CD4-positive, alpha-beta T cell (primary cell): Measurements from ENCODE around the gene LRRK1. TPM values are rescaled to one million over a fixed set of nuclear protein-coding genes. Genes with fewer than 3 reads are reported as not detected.

Experiments
- ATAC-seq: fragments of 200-7000 bp; cut with Tn5 transposase; one replicate; pipeline ENCODE4 v1.10.0; 2022; ENCODE audit warnings: mild to moderate bottlenecking; ENCODE audit not compliant: poor library complexity
- CTCF ChIA-PET: fragments of 350-600 bp; sonication (Branson Sonifier 250); formaldehyde crosslinking; loops from one replicate; lab custom pipeline; 2021; ENCODE audit warnings: antibody characterized with exemption, inconsistent platforms; lab: Charles Lee
- POLR2A ChIA-PET: fragments of 350-600 bp; sonication (Branson Sonifier 250); formaldehyde crosslinking; loops from one replicate; lab custom pipeline; 2021; ENCODE audit warnings: antibody characterized with exemption, inconsistent platforms; lab: Charles Lee
- DNase-seq, 14 experiments: peaks; one replicate each; pipeline ENCODE4 v3.0.0-alpha.2; 2013 to 2020; ENCODE audit warnings: mixed read lengths in 2 of 14
- H3K27ac ChIP-seq, 2 donors: one replicate each; pipeline versions ENCODE4 v1.5.1 to v1.7.0; 2013; ENCODE audit warnings: low read length in 2 of 2, low read depth in 1 of 2, mild to moderate bottlenecking in 1 of 2
- H3K27me3 ChIP-seq, 2 experiments: 1 replicate in 1 of 2; 2 replicates in 1 of 2; pipeline versions ENCODE4 v1.6.1 to v1.7.0; 2013; ENCODE audit warnings: low read length in 2 of 2, control low read depth in 1 of 2, mild to moderate bottlenecking in 1 of 2, moderate library complexity in 1 of 2; ENCODE audit not compliant: insufficient read depth in 2 of 2, control insufficient read depth in 1 of 2
- H3K36me3 ChIP-seq: one replicate; pipeline ENCODE4 v1.6.1; 2013; ENCODE audit warnings: low read length, control low read depth; ENCODE audit not compliant: insufficient read depth
- H3K4me1 ChIP-seq: one replicate; pipeline ENCODE4 v1.6.1; 2013; ENCODE audit warnings: low read length, control low read depth; ENCODE audit not compliant: insufficient read depth
- H3K4me3 ChIP-seq: one replicate; pipeline ENCODE4 v1.5.1; 2013; ENCODE audit warnings: mild to moderate bottlenecking, low read length, moderate library complexity
- H3K9me3 ChIP-seq, 2 experiments: 1 replicate in 1 of 2; 2 replicates in 1 of 2; pipeline versions ENCODE4 v1.6.1 to v1.7.0; 2013; ENCODE audit warnings: low read length in 2 of 2, mild to moderate bottlenecking in 2 of 2, control low read depth in 1 of 2, moderate library complexity in 1 of 2; ENCODE audit not compliant: control insufficient read depth in 1 of 2, insufficient read depth in 1 of 2
- H3K27ac Mint-ChIP-seq: one replicate; pipeline ENCODE4 v1.8.0; 2020; ENCODE audit warnings: mixed read lengths
- H3K27me3 Mint-ChIP-seq: one replicate; pipeline ENCODE4 v1.8.0; 2021; ENCODE audit warnings: mixed read lengths
- H3K36me3 Mint-ChIP-seq: one replicate; pipeline ENCODE4 v1.8.0; 2021; ENCODE audit warnings: low read depth, mixed read lengths
- H3K4me1 Mint-ChIP-seq: one replicate; pipeline ENCODE4 v1.8.0; 2021; ENCODE audit warnings: low read depth, mixed read lengths
- H3K4me3 Mint-ChIP-seq: one replicate; pipeline ENCODE4 v1.8.0; 2020; ENCODE audit warnings: mild to moderate bottlenecking, mixed read lengths
- H3K9me3 Mint-ChIP-seq: one replicate; pipeline ENCODE4 v1.8.0; 2020; ENCODE audit warnings: mixed read lengths
- intact Hi-C, 2 experiments: fragments of 100-400 bp; cut with DNase I in 1 of 2; cut with micrococcal nuclease in 1 of 2; formaldehyde crosslinking; loops; one replicate each; pipeline versions ENCODE4 v1.15.1 to v1.9.0; 2023 to 2025; cut with DNase I, micrococcal nuclease
- total RNA-seq, 174 experiments: library from RNA in 2 of 174; stranded (reverse) in 2 of 174; gene quantifications; one replicate each; pipeline ENCODE4 v1.2.3 and lab custom pipeline; 2021 to 2026
- TF ChIP-seq, protein P1 (sequence below): fragments of 200-600 bp; IDR thresholded peaks from one replicate; pipeline ENCODE4 v1.8.0; 2022; ENCODE audit warnings: antibody characterized with exemption, mild to moderate bottlenecking

Gene LRRK1
- total RNA-seq, 2 experiments from 2014 or later: 0.60 to 0.73 TPM

DNA sequence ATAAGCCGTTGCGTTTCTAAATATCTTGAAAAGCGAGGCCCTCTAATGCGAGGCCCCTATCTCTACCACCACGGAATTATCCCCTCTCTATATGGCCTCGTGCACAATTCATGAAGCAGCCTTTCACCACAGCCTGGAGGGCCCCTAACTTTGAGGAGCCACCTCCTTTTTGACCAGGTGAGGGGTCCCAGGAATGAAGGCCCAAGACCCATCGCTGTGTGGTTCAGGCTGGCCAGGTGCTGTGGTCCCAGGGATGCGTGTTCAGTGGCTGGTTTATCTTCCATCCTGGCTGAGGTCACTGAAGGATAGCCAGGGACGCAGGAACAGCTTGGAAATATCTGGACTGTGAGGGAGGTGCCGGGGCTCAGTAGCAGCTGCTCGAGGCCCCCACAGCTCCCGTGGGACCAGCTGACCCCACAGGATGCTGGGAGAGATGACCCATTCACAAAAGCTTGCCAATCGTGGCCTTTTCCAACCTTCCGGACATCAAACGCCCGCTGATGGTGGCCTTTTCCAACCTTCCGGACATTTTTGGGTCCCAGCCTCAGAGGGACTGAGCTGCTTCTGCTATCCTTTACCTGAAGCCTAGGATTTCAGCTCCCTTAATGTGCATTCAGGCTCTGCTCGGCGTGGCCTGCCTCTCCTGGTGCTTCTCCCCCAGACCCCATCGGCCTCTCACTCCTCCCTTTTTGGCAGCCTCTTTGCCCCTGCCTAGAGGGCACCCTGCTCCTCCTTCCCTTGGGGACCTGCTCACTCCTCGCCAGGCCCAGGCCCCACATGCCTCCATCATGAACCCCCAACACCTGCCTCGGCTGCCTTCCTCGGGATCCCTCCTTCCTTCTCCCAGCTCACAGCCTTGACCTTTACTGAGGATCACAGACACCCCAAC, 191.8 kb downstream of the LRRK1 start:
- H3K27ac Mint-ChIP-seq: no peak overlapping the region

DNA sequence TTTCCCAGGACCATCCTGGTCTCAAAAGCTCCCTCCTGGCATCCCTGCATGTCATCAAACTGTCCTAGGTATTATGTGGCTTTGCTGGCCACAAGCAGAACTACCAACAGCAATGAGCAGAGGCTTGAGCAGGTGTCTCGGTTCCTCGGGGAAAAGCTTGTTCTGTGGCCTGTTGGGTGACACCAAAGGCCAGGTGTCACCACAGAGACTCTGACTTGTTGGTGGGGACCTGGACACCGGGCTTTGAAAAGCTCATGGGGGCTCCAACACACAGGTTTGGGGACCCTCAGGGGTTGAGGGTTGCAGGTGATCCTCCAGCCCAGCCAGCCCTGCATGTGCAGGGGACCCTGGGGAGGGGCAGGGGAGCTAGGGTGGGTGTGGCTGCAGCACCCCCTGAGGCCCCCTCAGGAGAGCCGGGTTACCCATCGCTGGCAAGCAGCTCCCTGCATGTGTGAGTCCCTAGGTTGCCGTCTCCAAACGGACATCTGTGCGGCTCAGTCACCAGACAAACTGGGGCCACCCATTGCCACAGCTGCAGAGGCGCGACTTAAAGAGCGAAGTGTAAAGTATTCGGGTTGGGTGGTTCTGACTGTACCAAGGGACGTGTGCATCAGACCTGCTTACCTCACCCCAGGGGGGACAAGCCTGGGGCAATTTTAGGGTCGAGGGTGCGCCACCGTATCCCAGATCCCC, 192.6 kb downstream of the LRRK1 start:
- ATAC-seq (no peak), DNase-seq (no peak)
- Mint-ChIP-seq H3K36me3 (no peaks in the 10 kb centered on the region), H3K4me3 (no peak overlapping the region), H3K4me1 (no peaks in the 10 kb centered on the region), H3K27ac (no peak overlapping the region), H3K27me3 (no peaks in the 10 kb centered on the region), H3K9me3 (no peaks in the 10 kb centered on the region)
- Histone ChIP-seq H3K4me1 (no peaks in the 10 kb centered on the region), H3K9me3 (peaks cover 0 to 15% of the 10 kb centered on the region in 2 experiments), H3K27me3 (no peaks in the 10 kb centered on the region), H3K4me3 (no peak overlapping the region), H3K36me3 (no peaks in the 10 kb centered on the region), H3K27ac (no peak overlapping the region)
- intact Hi-C loops: no loop called here
- TF ChIP-seq, protein P1, sequence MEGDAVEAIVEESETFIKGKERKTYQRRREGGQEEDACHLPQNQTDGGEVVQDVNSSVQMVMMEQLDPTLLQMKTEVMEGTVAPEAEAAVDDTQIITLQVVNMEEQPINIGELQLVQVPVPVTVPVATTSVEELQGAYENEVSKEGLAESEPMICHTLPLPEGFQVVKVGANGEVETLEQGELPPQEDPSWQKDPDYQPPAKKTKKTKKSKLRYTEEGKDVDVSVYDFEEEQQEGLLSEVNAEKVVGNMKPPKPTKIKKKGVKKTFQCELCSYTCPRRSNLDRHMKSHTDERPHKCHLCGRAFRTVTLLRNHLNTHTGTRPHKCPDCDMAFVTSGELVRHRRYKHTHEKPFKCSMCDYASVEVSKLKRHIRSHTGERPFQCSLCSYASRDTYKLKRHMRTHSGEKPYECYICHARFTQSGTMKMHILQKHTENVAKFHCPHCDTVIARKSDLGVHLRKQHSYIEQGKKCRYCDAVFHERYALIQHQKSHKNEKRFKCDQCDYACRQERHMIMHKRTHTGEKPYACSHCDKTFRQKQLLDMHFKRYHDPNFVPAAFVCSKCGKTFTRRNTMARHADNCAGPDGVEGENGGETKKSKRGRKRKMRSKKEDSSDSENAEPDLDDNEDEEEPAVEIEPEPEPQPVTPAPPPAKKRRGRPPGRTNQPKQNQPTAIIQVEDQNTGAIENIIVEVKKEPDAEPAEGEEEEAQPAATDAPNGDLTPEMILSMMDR: no peak
- ChIA-PET CTCF (no interaction called here), POLR2A (interaction anchor here (0.6 kb wide), 1 partner anchor 140 kb away, joined by 4 read pairs; the partner anchor contains the start of gene CHSY1)

More for the DNA sequence above, 191.8 kb downstream of the LRRK1 start:
- no peaks in the 10 kb centered on the region for H3K9me3 Mint-ChIP-seq
- no peaks in the 10 kb centered on the region for H3K36me3 Mint-ChIP-seq
- ChIA-PET CTCF (no interaction called here), POLR2A (no interaction called here)
- DNase-seq (no peak), ATAC-seq (no peak)
- H3K4me3 Mint-ChIP-seq: no peak overlapping the region
- no peaks in the 10 kb centered on the region for H3K36me3 ChIP-seq
- no peak overlapping the region for H3K4me3 ChIP-seq
- H3K4me1 Mint-ChIP-seq: no peaks in the 10 kb centered on the region
- H3K27ac ChIP-seq: no peak overlapping the region
- H3K27me3 ChIP-seq: no peaks in the 10 kb centered on the region
- H3K27me3 Mint-ChIP-seq: no peaks in the 10 kb centered on the region
- TF ChIP-seq, protein P1: no peak
- H3K9me3 ChIP-seq: peaks cover 0 to 15% of the 10 kb centered on the region in 2 experiments
- no peaks in the 10 kb centered on the region for H3K4me1 ChIP-seq
- intact Hi-C loops: no loop called here

DNA sequence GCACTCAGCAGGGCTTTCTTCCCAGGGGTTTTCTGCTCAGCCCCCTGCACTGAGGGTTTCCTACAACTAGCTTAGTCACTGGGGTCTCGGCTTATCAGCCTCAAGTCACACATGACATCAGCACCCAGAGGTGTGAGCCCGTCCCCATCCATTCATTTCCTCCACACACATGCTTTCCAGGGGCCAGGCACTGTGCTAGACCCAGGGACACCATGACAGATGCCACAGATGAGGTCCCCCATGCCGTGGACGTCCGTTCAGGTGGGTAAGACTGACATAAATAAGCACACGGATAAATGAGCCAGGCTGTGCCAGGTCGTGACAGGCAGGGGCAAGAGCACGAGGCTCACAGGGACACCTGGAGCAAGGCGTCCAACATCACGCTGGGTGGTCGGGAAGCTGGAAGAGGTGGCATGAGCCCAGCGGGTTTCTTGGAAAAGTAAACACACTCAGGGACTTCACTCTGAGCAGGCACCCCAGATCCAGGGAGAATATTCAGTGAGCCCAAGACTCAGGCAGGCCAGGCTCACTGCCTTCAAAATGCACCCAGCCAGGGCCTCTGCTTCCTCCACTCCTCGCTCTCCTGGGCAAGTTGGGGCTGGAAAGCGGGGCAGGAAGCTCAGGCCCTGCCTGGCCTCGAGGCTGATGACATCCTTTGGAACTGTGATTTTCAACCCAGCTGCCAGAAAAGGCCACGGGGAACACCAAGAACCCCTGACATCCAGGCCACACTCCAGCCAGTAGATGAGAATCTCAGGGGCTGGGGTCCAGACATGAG, 193.4 kb downstream of the LRRK1 start:
- H3K27ac ChIP-seq: no peak overlapping the region
- H3K4me3 ChIP-seq: no peak overlapping the region
- TF ChIP-seq, protein P1: no peak
- Mint-ChIP-seq H3K27me3 (no peaks in the 10 kb centered on the region), H3K27ac (no peak overlapping the region), H3K36me3 (no peaks in the 10 kb centered on the region), H3K4me1 (no peaks in the 10 kb centered on the region), H3K9me3 (no peaks in the 10 kb centered on the region), H3K4me3 (no peak overlapping the region)
- H3K36me3 ChIP-seq: no peaks in the 10 kb centered on the region
- no peak for ATAC-seq
- H3K27me3 ChIP-seq: no peaks in the 10 kb centered on the region
- ChIA-PET POLR2A (interaction anchor here (0.6 kb wide), 1 partner anchor 140 kb away, joined by 4 read pairs; the partner anchor contains the start of gene CHSY1), CTCF (no interaction called here)
- no peak for DNase-seq
- H3K4me1 ChIP-seq: no peaks in the 10 kb centered on the region
- intact Hi-C loops: no loop called here
- peaks cover 0 to 15% of the 10 kb centered on the region in 2 experiments for H3K9me3 ChIP-seq
